Stimulated activated CD4-positive, alpha-beta T cell treated with anti-CD3 and anti-CD28 coated beads, Interleukin-1b, Interleukin-23, amount 100 ng/mL, for 4 hours (primary cell): Measurements from ENCODE around the gene NDUFAF3.

ENCODE experiments used
- DNase-seq, 2 donors: peaks; one replicate each; pipeline ENCODE4 v3.0.0-alpha.2; 2020; ENCODE audit warnings: low read depth in 2 of 2

Gene NDUFAF3

GRCh38 chr3:49017971-49018706 lies 3.8 kb upstream of the NDUFAF3 start, which contains the start of gene DALRD3:
Gene DALRD3, minus strand, starts transcription at chr3:49018580. Its CDS starts 16 bp downstream, at chr3:49018564.
- DNase-seq, result peak in 1 of 2 donors; percentile 53

- no peak for DNase-seq
These were observed 3.3 kb upstream of the NDUFAF3 start for GRCh38 chr3:49018707-49019006.

- DNase-seq, result no peak
These were observed 2.0 kb upstream of the NDUFAF3 start for GRCh38 chr3:49019941-49020329.

DNA sequence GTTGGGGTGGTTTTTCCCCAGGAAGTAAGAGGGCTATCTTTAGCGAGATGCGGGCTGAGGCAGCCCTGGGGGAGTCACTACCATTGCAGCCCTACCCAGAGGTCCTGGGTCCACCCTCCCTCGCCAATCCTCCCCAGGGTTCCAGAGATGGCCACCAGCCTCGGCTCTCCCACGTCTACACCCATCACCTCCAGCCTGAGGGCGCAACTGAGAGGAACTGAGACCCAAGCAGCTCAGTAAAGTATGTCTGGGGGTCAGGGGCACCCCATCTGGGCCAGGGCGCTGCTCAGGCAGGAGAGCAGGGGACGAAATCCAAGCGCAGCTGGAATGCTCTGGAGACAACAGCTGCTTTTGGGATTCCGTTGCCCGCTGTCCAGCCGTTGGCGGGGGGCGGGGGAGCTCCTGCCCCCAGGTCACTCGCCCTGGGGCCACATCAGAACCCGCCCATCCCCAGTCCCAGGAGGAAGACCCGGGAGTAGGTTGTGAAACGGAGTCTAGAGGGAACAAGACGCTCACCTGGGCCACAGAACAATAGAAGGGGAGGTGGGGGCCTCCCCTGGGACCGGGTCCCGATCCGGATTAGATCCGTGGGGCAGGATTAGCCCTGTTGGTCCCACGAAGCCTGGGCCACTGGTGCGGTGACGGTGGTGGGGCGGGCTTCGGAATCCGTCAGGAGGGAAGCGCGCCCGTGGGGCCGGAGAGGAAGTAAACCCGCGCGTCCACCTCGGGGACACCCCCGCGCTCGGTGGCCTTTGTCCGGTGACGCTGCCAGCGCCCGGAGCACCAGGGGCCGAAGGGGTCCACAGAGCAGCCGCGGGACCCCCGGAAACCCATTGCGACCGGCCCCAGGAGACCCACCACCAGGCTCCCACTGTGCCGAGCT lies 1.4 kb upstream of the NDUFAF3 start:
- no peak for DNase-seq

DNA sequence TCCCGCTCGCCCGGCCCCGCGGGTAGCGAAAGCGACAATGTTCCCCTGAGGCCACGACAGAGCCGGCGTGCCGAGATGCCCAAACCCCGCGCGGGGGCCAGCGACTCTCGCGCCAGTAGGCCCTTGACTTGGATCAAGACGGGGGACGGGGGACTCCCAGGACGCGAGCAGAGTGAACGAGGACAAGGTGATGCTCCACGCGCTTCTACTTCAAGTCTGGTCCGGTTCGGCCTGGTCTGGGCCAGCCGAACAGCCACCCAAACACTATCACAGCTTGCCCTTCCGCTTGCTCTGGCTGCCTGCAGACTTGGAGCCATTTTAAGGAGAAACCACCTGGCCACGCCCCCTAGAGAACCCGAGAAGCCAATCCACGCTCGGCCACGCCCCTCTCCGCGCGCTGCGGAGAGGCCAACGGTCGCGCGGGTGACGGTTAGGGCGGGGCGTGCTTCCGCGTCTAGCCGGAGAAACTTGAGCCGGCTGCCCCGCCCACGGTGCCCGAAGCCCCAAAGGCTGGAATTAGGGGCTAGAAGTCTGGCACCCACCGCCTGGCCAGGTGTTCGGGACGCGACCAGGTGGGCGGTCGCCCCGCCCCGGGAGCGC lies 608 bp upstream of the NDUFAF3 start:
- peak; percentile 97 to 99 for DNase-seq

DNA sequence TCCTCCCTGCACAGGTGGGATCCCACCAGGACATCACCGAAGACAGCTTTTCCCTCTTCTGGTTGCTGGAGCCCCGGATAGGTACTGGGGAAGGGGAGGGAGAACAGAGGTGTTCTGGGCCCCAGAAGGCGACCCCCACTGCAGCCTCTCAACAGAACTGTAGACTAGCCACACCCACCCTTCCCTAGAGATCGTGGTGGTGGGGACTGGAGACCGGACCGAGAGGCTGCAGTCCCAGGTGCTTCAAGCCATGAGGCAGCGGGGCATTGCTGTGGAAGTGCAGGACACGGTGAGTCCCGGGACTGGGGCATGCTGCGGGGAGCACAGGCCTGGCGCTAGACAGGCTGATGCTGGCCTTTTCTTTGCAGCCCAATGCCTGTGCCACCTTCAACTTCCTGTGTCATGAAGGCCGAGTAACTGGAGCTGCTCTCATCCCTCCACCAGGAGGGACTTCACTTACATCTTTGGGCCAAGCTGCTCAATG lies 809 bp downstream of the NDUFAF3 start:
- no peak for DNase-seq

DNA sequence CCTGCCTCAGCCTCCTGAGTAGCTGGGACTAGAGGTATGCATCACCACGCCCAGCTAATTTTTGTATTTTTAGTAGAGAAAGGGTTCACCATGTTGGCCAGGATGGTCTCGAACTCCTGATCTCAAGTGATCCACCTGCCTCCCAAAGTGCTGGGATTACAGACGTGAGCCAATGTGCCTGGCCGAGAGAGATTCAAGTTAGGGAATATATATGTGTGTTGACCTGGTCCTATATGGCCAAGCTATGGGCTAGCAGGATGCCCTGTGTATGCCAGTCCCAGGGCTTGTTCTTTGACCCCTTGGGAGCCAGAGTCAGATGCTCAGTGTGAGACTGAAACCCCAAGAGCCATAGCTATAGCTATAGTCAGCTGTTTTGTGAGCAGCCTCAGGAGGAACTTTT lies 1.9 kb downstream of the NDUFAF3 start:
- DNase-seq, result no peak

DNA sequence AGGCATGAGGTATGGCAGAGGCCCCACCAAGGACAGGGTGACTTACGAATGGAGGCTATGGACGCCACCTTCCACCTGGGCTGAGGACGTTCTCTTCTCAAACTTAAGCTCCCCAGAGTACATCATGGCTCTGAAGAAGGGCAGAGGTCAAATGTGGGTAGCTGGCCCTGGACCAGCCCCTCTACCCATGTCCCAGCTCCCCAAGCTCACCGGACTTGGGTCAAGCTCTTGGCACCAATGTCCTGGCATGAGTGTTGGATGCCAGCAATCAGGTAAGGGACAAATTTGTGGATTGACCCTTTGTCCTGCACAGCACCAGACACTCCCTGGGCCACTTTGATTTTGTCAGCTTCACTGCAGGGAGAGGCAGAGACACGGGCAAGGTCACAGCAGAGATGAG lies 2.5 kb downstream of the NDUFAF3 start:
- DNase-seq, result no peak

- DNase-seq, result no peak
These were observed 3.3 kb downstream of the NDUFAF3 start for GRCh38 chr3:49025005-49025792.

DNA sequence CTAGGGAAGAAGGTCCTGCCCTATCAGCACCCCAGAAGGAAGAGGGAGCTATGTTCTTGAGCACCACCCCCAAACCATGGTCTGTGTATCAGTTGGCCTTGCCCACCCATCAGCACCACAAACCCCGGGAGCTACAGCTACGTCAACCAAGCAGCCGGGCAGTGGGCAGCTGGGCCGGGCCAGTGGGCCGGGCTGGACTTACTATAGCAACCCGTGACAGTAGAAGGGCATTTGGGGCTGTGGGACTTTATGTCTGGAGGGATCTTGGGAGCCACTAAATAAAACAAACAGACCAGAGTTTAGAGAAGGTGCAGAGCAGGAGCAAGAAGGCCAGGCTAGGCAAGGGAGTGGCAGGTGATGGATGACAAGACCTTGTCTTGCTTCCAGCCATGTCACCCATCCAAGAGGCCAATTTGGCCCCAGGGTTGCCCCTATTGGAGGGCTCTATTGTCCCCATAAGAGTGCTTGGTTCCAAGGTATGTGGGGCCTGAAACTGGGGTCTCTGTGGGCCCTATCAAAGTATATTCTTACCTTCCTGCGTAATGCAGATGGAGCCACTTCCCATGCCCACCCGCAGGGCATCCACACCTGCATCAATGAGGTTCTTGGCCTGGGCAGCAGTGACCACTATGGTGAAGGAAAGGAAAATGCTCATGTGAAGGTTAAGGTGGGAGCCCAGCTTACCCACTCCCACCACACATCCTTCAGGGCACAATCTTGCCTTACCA lies 4.0 kb downstream of the NDUFAF3 start:
- DNase-seq, result no peak

DNA sequence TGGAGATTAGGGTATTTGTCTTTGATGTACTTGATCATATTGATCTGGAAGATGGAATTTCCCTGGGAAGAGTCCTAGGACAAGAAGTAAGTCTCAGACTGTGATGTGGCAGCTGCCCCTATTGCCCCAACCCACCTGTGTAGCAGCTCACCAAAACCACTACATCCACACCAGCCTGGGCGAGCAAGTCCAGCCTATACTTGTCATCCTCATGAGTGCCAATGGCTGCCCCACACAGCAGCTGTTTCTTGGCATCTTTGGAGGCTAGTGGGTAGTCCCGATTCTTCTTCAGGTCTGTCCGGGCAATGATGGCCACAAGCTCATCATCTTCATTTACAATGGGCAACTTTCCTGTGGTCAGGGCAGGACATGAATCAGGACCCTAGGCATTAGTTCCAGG lies 4.6 kb downstream of the NDUFAF3 start:
- DNase-seq, result no peak

DNA sequence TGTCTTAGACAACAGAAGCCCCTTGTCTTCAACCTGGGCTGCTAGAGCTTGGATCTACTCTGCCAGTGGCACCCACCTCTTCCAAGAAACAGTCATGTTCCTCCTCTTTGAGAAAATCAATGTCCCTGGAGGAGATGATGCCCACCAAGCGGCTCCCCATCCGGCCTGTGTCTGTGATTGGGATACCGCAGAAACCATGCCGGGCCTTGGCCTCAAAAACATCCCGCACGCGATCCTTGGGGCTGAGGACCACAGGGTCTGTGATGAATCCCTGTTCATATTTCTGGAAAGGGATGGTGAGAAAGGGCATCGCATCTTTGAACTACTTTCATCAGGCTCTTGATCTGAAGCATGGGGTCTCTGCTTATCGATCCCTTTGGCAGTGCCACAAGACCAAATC lies 5.7 kb downstream of the NDUFAF3 start:
- no peak for DNase-seq

GRCh38 chr3:49028298-49028672 lies 6.4 kb downstream of the NDUFAF3 start:
- no peak for DNase-seq

- DNase-seq, result peak; percentile 89 to 92
These were observed 7.0 kb downstream of the NDUFAF3 start, which contains the start of gene IMPDH2 for GRCh38 chr3:49028673-49029562. Gene IMPDH2, minus strand, starts transcription at chr3:49029398. Its CDS starts 48 bp downstream, at chr3:49029350.

GRCh38 chr3:49029563-49029884 lies 7.6 kb downstream of the NDUFAF3 start:
- DNase-seq, result no peak

- DNase-seq, result no peak
These were observed 8.4 kb downstream of the NDUFAF3 start for GRCh38 chr3:49030321-49030720.

DNA sequence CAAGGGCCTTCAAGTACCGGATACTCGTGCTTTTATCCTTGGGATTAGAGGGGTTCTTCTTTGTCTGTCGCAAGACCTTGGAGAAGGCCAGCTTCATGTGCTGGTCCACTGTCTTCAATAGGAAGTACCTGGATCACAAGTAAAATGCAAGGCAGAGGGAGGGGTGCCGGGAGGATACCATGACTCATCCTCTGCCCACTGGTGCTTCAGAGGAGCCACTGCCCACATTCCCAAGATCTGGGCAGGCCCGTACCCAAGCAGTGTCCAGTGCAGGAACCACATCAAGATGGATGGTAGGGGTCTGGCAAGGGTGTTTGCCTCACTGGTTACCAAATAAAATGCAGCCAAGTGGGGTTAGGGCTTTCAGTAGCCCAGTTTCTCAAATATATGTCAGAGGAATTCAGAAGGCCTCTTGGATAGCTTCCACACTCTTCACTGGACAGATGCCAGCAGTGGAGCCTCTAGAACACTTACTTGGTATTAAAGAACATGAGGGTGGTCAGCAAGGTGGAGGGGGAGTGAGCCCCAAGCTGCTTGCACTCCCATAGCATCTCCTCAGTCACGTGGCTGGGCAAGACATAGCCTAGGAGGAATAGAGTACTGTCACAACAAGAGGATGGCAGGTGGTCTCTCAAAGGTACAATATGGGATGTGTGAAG lies 10.9 kb downstream of the NDUFAF3 start:
- DNase-seq, result no peak

DNA sequence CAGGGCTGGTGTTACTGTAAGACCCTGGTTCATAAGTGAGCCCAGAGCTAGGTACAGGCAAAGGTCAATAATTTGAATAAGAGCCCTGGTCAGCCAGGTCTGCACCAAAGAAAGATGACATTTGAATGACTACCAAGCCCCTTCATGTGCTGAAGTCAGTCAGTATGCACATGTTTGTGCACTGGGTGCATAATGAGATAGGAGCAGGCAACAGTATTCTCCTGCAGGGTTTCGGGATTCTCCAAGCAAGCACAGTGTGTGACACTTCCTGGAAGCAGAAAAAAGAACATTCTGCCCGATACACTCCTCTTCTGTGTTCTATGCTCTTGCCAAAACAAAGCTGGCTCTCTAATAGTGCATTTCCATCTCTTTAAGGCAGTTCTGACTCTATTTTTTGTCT lies 12.7 kb downstream of the NDUFAF3 start:
- no peak for DNase-seq

DNA sequence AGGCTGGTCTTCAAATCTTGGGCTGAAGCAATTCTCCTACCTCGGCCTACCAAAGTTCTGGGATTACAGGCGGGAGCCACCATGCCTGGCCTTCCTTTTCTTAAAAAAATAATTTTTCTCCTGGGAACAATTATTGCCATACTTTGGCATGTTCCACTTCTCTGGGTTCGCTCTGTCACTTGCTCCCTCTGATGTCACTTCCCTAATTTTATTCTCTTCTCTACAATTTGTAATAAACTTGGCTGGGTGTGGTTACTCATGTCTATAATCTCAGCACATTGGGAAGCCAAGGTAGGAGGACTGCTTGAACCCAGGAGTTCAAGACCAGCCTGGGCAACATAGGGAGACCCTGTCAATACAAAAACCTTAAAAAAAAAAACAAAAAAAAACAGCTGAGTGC lies 13.4 kb downstream of the NDUFAF3 start:
- no peak for DNase-seq

DNA sequence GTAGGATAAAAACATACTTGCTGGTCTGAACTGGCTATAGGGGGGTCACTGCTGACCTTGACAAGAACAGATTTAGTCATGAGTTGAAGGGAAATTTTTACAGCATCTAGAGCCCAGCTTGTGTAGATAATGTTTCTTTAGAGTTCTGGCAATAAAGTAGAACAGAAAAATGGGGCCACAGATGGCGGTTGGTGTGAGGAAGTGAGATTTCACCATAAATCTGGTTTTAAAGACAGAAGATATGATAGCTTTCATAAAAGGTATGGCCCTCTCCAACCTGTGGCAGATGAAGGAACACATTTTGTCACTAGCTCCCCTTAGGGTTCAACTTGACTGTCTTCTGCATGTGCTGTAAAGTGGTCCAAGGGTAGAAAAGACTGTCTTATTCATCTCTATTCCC lies 31.6 kb downstream of the NDUFAF3 start:
- DNase-seq, result no peak
